Keratinocyte (primary cell): ENCODE results near the gene LSM7.

Experiments
- EZH2 ChIP-seq: IDR thresholded peaks from one replicate; pipeline ENCODE4 v1.6.1; 2012; ENCODE audit warnings: inconsistent platforms, mild to moderate bottlenecking, low read length, moderate library complexity
- TF ChIP-seq, protein P1 (sequence below), 3 experiments: IDR thresholded peaks in 1 of 3; conservative IDR thresholded peaks in 1 of 3; optimal IDR thresholded peaks in 1 of 3; 2 replicates in 2 of 3; 3 replicates in 1 of 3; pipeline versions ENCODE3 to v1.5.1; 2011; ENCODE audit warnings: low read length in 3 of 3, mild to moderate bottlenecking in 3 of 3, moderate library complexity in 2 of 3, control low read depth in 1 of 3, inconsistent platforms in 1 of 3; ENCODE audit not compliant: insufficient read depth in 2 of 3; ENCODE audit errors: extremely low read depth in 1 of 3

DNA sequence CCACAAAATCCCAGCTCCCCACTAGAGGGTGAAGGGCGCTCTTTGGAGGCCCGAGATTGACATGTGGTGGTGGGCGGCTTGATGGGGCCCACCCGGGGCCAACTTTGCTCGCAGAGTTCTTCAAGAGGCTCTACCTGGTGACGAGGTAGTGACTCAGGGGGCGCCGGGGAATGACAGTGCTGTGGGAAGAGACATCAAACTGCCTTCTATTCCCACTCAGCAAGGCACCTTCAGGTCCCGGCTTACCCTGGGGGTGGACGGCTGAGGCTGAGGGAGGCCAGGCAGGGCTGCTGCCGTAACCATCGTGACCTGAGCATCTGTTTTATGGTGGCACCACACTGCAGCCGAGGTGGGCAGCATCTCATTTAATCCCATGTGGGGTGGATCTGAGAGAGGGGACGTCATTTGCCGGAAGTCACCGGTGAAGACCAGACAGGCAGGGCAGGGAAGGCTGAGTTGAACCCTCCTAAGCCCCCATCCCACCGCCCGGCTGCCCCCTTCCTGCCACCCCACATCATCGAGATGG, 22.0 kb downstream of the LSM7 start:
- no peak for TF ChIP-seq EZH2
- TF ChIP-seq, protein P1, sequence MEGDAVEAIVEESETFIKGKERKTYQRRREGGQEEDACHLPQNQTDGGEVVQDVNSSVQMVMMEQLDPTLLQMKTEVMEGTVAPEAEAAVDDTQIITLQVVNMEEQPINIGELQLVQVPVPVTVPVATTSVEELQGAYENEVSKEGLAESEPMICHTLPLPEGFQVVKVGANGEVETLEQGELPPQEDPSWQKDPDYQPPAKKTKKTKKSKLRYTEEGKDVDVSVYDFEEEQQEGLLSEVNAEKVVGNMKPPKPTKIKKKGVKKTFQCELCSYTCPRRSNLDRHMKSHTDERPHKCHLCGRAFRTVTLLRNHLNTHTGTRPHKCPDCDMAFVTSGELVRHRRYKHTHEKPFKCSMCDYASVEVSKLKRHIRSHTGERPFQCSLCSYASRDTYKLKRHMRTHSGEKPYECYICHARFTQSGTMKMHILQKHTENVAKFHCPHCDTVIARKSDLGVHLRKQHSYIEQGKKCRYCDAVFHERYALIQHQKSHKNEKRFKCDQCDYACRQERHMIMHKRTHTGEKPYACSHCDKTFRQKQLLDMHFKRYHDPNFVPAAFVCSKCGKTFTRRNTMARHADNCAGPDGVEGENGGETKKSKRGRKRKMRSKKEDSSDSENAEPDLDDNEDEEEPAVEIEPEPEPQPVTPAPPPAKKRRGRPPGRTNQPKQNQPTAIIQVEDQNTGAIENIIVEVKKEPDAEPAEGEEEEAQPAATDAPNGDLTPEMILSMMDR (optimal IDR thresholded peaks at IDR 0.05 in 1 of 3, IDR thresholded peaks at IDR 0.05 in 1 of 3, conservative IDR thresholded peaks at IDR 0.05 in 1 of 3; ENCODE audit: extremely low read depth in 1 of 3, insufficient read depth in 2 of 3, low read length in 3 of 3), result no peak
